ENCODE measurements around the gene RTN4RL2.
"Not testable (repeated sequence)": the region's sequence is repeated elsewhere in the genome, so short reads cannot be mapped to it uniquely, and the experiment has no call there.

Gene RTN4RL2

GRCh38 chr11:57432714-57433163, 27.6 kb upstream of the RTN4RL2 start:
- peak in 1 of 3 donors; percentile 7 for DNase-seq (ENCODE audit: low read depth in 3 of 3)

- no peak for DNase-seq (ENCODE audit: low read depth in 3 of 3)
Measured at GRCh38 chr11:57434640-57435546, 25.4 kb upstream of the RTN4RL2 start.

GRCh38 chr11:57436031-57436430, 24.3 kb upstream of the RTN4RL2 start:
- DNase-seq (ENCODE audit: low read depth in 3 of 3), result no peak

GRCh38 chr11:57438345-57439285, 21.7 kb upstream of the RTN4RL2 start:
- DNase-seq (ENCODE audit: low read depth in 3 of 3), result no peak

GRCh38 chr11:57439786-57440185, 20.5 kb upstream of the RTN4RL2 start:
- no peak for DNase-seq (ENCODE audit: low read depth in 3 of 3)

- DNase-seq (ENCODE audit: low read depth in 3 of 3), result no peak
Measured at GRCh38 chr11:57440744-57441414, 19.4 kb upstream of the RTN4RL2 start.

GRCh38 chr11:57444362-57445121, 15.8 kb upstream of the RTN4RL2 start:
- DNase-seq (ENCODE audit: low read depth in 3 of 3), result no peak

- not testable (repeated sequence) for DNase-seq (ENCODE audit: low read depth in 3 of 3)
Measured at GRCh38 chr11:57445122-57445394, 15.3 kb upstream of the RTN4RL2 start.

GRCh38 chr11:57446055-57446454, 14.3 kb upstream of the RTN4RL2 start:
- no peak for DNase-seq (ENCODE audit: low read depth in 3 of 3)

GRCh38 chr11:57453543-57454177, 6.7 kb upstream of the RTN4RL2 start:
- no peak for DNase-seq (ENCODE audit: low read depth in 3 of 3)

- peak; percentile 31 to 61 (median 57) for DNase-seq (ENCODE audit: low read depth in 3 of 3)
Measured at GRCh38 chr11:57456960-57457642, 3.2 kb upstream of the RTN4RL2 start.

- no peak for DNase-seq (ENCODE audit: low read depth in 3 of 3)
Measured at GRCh38 chr11:57457643-57458023, 2.7 kb upstream of the RTN4RL2 start.

- DNase-seq (ENCODE audit: low read depth in 3 of 3), result no peak
Measured at GRCh38 chr11:57458060-57458409, 2.3 kb upstream of the RTN4RL2 start.

GRCh38 chr11:57458410-57459163, 1.7 kb upstream of the RTN4RL2 start:
- peak in 1 of 3 donors; percentile 51 for DNase-seq (ENCODE audit: low read depth in 3 of 3)

GRCh38 chr11:57459164-57460021, 935 bp upstream of the RTN4RL2 start:
- DNase-seq (ENCODE audit: low read depth in 3 of 3), result peak in 1 of 3 donors; percentile 19

GRCh38 chr11:57460758-57461749, 726 bp downstream of the RTN4RL2 start:
- no peak for DNase-seq (ENCODE audit: low read depth in 3 of 3)

GRCh38 chr11:57461841-57462489, 1.6 kb downstream of the RTN4RL2 start:
- no peak for DNase-seq (ENCODE audit: low read depth in 3 of 3)

Measured in stimulated activated CD4-positive, alpha-beta T cell treated with anti-CD3 and anti-CD28 coated beads, TNF-alpha, amount 100 ng/mL, for 48 hours (primary cell).